Cerebellar cortex (tissue), 1 donor: ENCODE data around the gene DZIP1.

ENCODE experiments used
- DNase-seq: peaks from one replicate; pipeline ENCODE4 v3.0.0-alpha.2; 2015; ENCODE audit warnings: low spot score

The DZIP1 gene

GRCh38 chr13:95544293-95544692 lies 100.2 kb downstream of the DZIP1 start:
- DNase-seq = no peak

- DNase-seq = no peak
Observed at GRCh38 chr13:95541911-95542474, 102.5 kb downstream of the DZIP1 start.

GRCh38 chr13:95541308-95541707 lies 103.2 kb downstream of the DZIP1 start:
- DNase-seq = no peak

- DNase-seq = no peak
Observed at GRCh38 chr13:95540888-95541287, 103.6 kb downstream of the DZIP1 start.

GRCh38 chr13:95536632-95537241 lies 107.8 kb downstream of the DZIP1 start:
- peak; percentile 9 for DNase-seq

GRCh38 chr13:95535243-95535642 lies 109.3 kb downstream of the DZIP1 start:
- DNase-seq = no peak

- no peak for DNase-seq
Observed at GRCh38 chr13:95533545-95534160, 110.9 kb downstream of the DZIP1 start.

GRCh38 chr13:95530178-95530577 lies 114.3 kb downstream of the DZIP1 start:
- no peak for DNase-seq
